H9 (cell line): Measurements from ENCODE around the gene TNFRSF18. TPM values are rescaled to one million over a fixed set of nuclear protein-coding genes. Genes with fewer than 3 reads are reported as not detected.

ENCODE experiments used
- DNase-seq: peaks from one replicate; pipeline ENCODE4 v3.0.0-alpha.2; 2017
- H2AFZ ChIP-seq: one replicate; pipeline ENCODE4 v1.6.1; 2013; ENCODE audit warnings: mild to moderate bottlenecking, low read length, control low read depth, moderate library complexity
- H2AK5ac ChIP-seq: 2 replicates; pipeline ENCODE4 v1.6.1; 2013; ENCODE audit warnings: low read length, control low read depth, mixed read lengths; ENCODE audit not compliant: insufficient read length
- H2BK120ac ChIP-seq: one replicate; pipeline ENCODE4 v1.6.1; 2013; ENCODE audit warnings: low read depth, mild to moderate bottlenecking, low read length, control low read depth, inconsistent platforms; ENCODE audit not compliant: poor library complexity, severe bottlenecking
- H2BK12ac ChIP-seq: 2 replicates; pipeline ENCODE4 v1.6.1; 2013; ENCODE audit warnings: low read length, control low read depth, mixed read lengths, low read depth; ENCODE audit not compliant: insufficient read length
- H2BK15ac ChIP-seq: 2 replicates; pipeline ENCODE4 v1.6.1; 2013; ENCODE audit warnings: low read depth, low read length, control low read depth
- H2BK20ac ChIP-seq: one replicate; pipeline ENCODE4 v1.6.1; 2013; ENCODE audit warnings: low read depth, mild to moderate bottlenecking, low read length, control low read depth, inconsistent platforms; ENCODE audit not compliant: poor library complexity, severe bottlenecking
- H2BK5ac ChIP-seq: 2 replicates; pipeline ENCODE4 v1.6.1; 2013; ENCODE audit warnings: low read length, control low read depth, mixed read lengths; ENCODE audit not compliant: insufficient read length
- H3K14ac ChIP-seq: 2 replicates; pipeline ENCODE4 v1.6.1; 2013; ENCODE audit warnings: low read length, control low read depth; ENCODE audit not compliant: insufficient read depth
- H3K18ac ChIP-seq: 2 replicates; pipeline ENCODE4 v1.6.1; 2013; ENCODE audit warnings: low read depth, mild to moderate bottlenecking, mixed read lengths, low read length, control low read depth; ENCODE audit not compliant: insufficient read length
- H3K23ac ChIP-seq: 2 replicates; pipeline ENCODE4 v1.6.1; 2013; ENCODE audit warnings: low read length, control low read depth, mixed read lengths, low read depth; ENCODE audit not compliant: insufficient read length
- H3K23me2 ChIP-seq: 2 replicates; pipeline ENCODE4 v1.6.1; 2013; ENCODE audit warnings: low read depth, mild to moderate bottlenecking, mixed read lengths, low read length, control low read depth; ENCODE audit not compliant: insufficient read length, poor library complexity, severe bottlenecking
- H3K27ac ChIP-seq: 2 replicates; pipeline ENCODE4 v1.5.1; 2013; ENCODE audit warnings: low read length, control low read depth, mixed read lengths, low read depth; ENCODE audit not compliant: insufficient read length
- H3K27me3 ChIP-seq: 2 replicates; pipeline ENCODE4 v1.6.1; 2013; ENCODE audit warnings: low read length, control low read depth, inconsistent platforms; ENCODE audit not compliant: insufficient read depth
- H3K4ac ChIP-seq: 2 replicates; pipeline ENCODE4 v1.6.1; 2013; ENCODE audit warnings: low read depth, mild to moderate bottlenecking, control low read depth, inconsistent platforms, low read length, moderate library complexity
- H3K4me1 ChIP-seq: 2 replicates; pipeline ENCODE4 v1.6.1; 2013; ENCODE audit warnings: low read length, control low read depth, inconsistent platforms; ENCODE audit not compliant: insufficient read depth
- H3K4me2 ChIP-seq: 2 replicates; pipeline ENCODE4 v1.6.1; 2013; ENCODE audit warnings: low read length, control low read depth, mixed read lengths; ENCODE audit not compliant: insufficient read length, insufficient read depth
- H3K56ac ChIP-seq: 2 replicates; pipeline ENCODE4 v1.6.1; 2013; ENCODE audit warnings: low read depth, mild to moderate bottlenecking, mixed read lengths, low read length, control low read depth; ENCODE audit not compliant: insufficient read length
- H3K79me1 ChIP-seq: 2 replicates; pipeline ENCODE4 v1.6.1; 2013; ENCODE audit warnings: low read depth, mild to moderate bottlenecking, moderate library complexity, low read length, control low read depth, inconsistent platforms; ENCODE audit not compliant: insufficient read depth, poor library complexity, severe bottlenecking
- H3K79me2 ChIP-seq: 2 replicates; pipeline ENCODE4 v1.6.1; 2013; ENCODE audit warnings: low read length, control low read depth, inconsistent platforms; ENCODE audit not compliant: insufficient read depth
- H3K9ac ChIP-seq: 2 replicates; pipeline ENCODE4 v1.6.1; 2013; ENCODE audit warnings: low read length, control low read depth, mixed read lengths; ENCODE audit not compliant: insufficient read length; ENCODE audit errors: extremely low read depth
- H3K9me3 ChIP-seq: one replicate; pipeline ENCODE4 v1.6.1; 2013; ENCODE audit warnings: low read depth, low read length, inconsistent platforms; ENCODE audit not compliant: control insufficient read depth
- H3T11ph ChIP-seq: one replicate; pipeline ENCODE4 v1.6.1; 2013; ENCODE audit warnings: mild to moderate bottlenecking, low read length, control low read depth, inconsistent platforms
- H4K20me1 ChIP-seq: one replicate; pipeline ENCODE4 v1.6.1; 2013; ENCODE audit not compliant: control insufficient read depth, insufficient read length, insufficient read depth
- H4K5ac ChIP-seq: 2 replicates; pipeline ENCODE4 v1.6.1; 2013; ENCODE audit warnings: low read depth, mild to moderate bottlenecking, mixed read lengths, low read length, control low read depth; ENCODE audit not compliant: insufficient read length
- H4K8ac ChIP-seq: replicated peaks from 2 replicates; pipeline ENCODE4 v1.6.1; 2013; ENCODE audit warnings: low read length, control low read depth, mixed read lengths, low read depth; ENCODE audit not compliant: insufficient read length
- H4K91ac ChIP-seq: 2 replicates; pipeline ENCODE4 v1.6.1; 2013; ENCODE audit warnings: low read depth, mild to moderate bottlenecking, moderate library complexity, mixed read lengths, low read length, control low read depth; ENCODE audit not compliant: insufficient read length
- H3K27ac Mint-ChIP-seq, 3 experiments: 2 replicates in 2 of 3; 3 replicates in 1 of 3; pipeline ENCODE4 v1.8.0; 2020 to 2021; ENCODE audit warnings: mixed read lengths in 3 of 3, mild to moderate bottlenecking in 1 of 3, moderate library complexity in 1 of 3
- H3K27me3 Mint-ChIP-seq: 2 replicates; pipeline ENCODE4 v1.8.0; 2021; ENCODE audit warnings: low read depth, mild to moderate bottlenecking, moderate library complexity, mixed read lengths
- H3K36me3 Mint-ChIP-seq, 3 experiments: 2 replicates in 2 of 3; 3 replicates in 1 of 3; pipeline ENCODE4 v1.8.0; 2020 to 2021; ENCODE audit warnings: low read depth in 3 of 3, mixed read lengths in 3 of 3; ENCODE audit not compliant: insufficient read depth in 1 of 3
- H3K4me1 Mint-ChIP-seq, 2 experiments: 2 replicates each; pipeline ENCODE4 v1.8.0; 2020; ENCODE audit warnings: mixed read lengths in 2 of 2
- H3K4me3 Mint-ChIP-seq, 2 experiments: 2 replicates in 1 of 2; 3 replicates in 1 of 2; pipeline ENCODE4 v1.8.0; 2020 to 2021; ENCODE audit warnings: mild to moderate bottlenecking in 2 of 2, mixed read lengths in 2 of 2, moderate library complexity in 1 of 2
- H3K9me3 Mint-ChIP-seq, 2 experiments: 2 replicates in 1 of 2; 3 replicates in 1 of 2; pipeline ENCODE4 v1.8.0; 2020; ENCODE audit warnings: mild to moderate bottlenecking in 2 of 2, mixed read lengths in 2 of 2, moderate library complexity in 1 of 2
- WGBS: extraction: QIAGEN DNeasy Blood & Tissue Kit; methylation state at CpG from one replicate; pipeline ENCODE4 v1.1.7; 2013; ENCODE audit warnings: missing lambda C conversion rate, low lambda C conversion rate, mixed read lengths; ENCODE audit not compliant: insufficient read length; ENCODE audit errors: extremely low coverage; 5-methylcytosine and 5-hydroxymethylcytosine counted together
- total RNA-seq: library from RNA; stranded (reverse); gene quantifications from 2 replicates; pipeline ENCODE4 v1.2.1, GENCODE V29; 2021
- TF ChIP-seq, protein P1 (sequence below): fragments of 200-600 bp; sonication (generic); conservative IDR thresholded peaks from 3 replicates; pipeline ENCODE4 v1.8.0; 2021; ENCODE audit warnings: antibody characterized with exemption, mild to moderate bottlenecking

The TNFRSF18 gene
- total RNA-seq, 1 experiment from 2014 or later, result 2.0 TPM

DNA sequence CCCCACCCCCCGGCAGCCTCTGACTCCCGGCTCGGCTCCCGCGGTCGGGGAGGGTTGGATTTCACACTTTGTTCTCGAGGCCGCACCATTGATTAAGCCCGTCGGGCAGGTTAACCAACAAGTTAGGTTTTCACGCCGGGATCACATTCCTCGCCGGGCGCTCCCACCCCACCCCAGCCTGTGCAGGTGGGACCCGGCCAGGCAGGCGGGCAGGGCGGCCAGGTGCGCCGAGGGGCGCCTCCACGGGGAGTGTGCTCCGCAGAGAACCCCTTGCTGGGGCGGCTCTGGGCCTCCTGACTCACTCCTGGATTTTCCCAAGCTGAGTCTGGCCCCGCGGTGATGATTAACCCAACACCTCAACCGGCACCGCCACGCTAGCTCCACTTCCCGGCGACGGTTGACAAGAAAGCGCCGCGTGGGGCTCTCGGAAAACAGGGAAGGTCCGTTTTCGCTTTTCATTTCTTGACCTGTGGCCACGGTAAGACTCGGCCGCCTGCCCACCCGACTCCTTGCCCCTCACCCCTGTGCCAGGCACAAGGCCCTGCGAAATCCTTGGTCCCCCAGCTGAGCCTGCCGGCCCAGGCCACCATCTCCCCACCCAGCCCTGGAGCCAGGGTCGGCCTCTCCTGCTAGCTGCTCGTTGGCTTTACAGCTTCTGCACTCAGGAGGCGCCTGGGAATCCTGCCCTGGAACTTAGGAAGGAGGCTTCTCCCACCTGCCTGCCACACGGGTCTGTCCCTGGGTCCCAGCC, 41.5 kb downstream of the TNFRSF18 start:
- H3K4me2 ChIP-seq, result no peak overlapping the region
- peak overlapping the region; percentile 46 for H3K18ac ChIP-seq
- no peak overlapping the region for H4K8ac ChIP-seq
- Mint-ChIP-seq H3K27me3 (peaks cover 3% of the 10 kb centered on the region), H3K4me3 (peak overlapping the region in 1 of 2 experiments; percentile 74; a peak in 2 of 5 replicates), H3K9me3 (no peaks in the 10 kb centered on the region), H3K36me3 (peaks cover 0 to 5% (median 0%) of the 10 kb centered on the region in 3 experiments; a peak in 3 of 7 replicates), H3K27ac (peak overlapping the region in 2 of 3 experiments; percentile 79 to 82; a peak in 1 of 7 replicates), H3K4me1 (peaks cover 15 to 30% of the 10 kb centered on the region in 2 experiments)
- H4K5ac ChIP-seq, result no peak overlapping the region
- H2BK20ac ChIP-seq, result no peak overlapping the region
- peaks cover 3% of the 10 kb centered on the region for H3K23me2 ChIP-seq
- no peaks in the 10 kb centered on the region for H3K9me3 ChIP-seq
- no peaks in the 10 kb centered on the region for H3K79me1 ChIP-seq
- H2BK5ac ChIP-seq, result no peak overlapping the region
- H2BK120ac ChIP-seq, result no peak overlapping the region
- no peak for DNase-seq
- H3K56ac ChIP-seq, result no peak overlapping the region
- no peak overlapping the region for H2BK15ac ChIP-seq
- H3K27ac ChIP-seq, result no peak overlapping the region
- H3K14ac ChIP-seq, result peak overlapping the region; percentile 60; the same call in 1 of the 2 replicates
- WGBS, result no CpG with 5 or more reads among the region's 48 CpGs
- H3K27me3 ChIP-seq, result no peaks in the 10 kb centered on the region
- no peak overlapping the region for H3K4ac ChIP-seq
- H4K91ac ChIP-seq, result no peak overlapping the region
- H3K79me2 ChIP-seq, result no peaks in the 10 kb centered on the region
- no peak overlapping the region for H3K9ac ChIP-seq
- H4K20me1 ChIP-seq, result no peaks in the 10 kb centered on the region
- TF ChIP-seq, protein P1, sequence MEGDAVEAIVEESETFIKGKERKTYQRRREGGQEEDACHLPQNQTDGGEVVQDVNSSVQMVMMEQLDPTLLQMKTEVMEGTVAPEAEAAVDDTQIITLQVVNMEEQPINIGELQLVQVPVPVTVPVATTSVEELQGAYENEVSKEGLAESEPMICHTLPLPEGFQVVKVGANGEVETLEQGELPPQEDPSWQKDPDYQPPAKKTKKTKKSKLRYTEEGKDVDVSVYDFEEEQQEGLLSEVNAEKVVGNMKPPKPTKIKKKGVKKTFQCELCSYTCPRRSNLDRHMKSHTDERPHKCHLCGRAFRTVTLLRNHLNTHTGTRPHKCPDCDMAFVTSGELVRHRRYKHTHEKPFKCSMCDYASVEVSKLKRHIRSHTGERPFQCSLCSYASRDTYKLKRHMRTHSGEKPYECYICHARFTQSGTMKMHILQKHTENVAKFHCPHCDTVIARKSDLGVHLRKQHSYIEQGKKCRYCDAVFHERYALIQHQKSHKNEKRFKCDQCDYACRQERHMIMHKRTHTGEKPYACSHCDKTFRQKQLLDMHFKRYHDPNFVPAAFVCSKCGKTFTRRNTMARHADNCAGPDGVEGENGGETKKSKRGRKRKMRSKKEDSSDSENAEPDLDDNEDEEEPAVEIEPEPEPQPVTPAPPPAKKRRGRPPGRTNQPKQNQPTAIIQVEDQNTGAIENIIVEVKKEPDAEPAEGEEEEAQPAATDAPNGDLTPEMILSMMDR, result no peak
- H2AFZ ChIP-seq, result no peak overlapping the region
- no peak overlapping the region for H3T11ph ChIP-seq
- peak overlapping the region; percentile 92 for H2BK12ac ChIP-seq
- H2AK5ac ChIP-seq, result no peak overlapping the region
- H3K4me1 ChIP-seq, result no peaks in the 10 kb centered on the region; the same call in 1 of the 2 replicates
- no peak overlapping the region for H3K23ac ChIP-seq
